ENCODE data around the gene WDR82.

DNA sequence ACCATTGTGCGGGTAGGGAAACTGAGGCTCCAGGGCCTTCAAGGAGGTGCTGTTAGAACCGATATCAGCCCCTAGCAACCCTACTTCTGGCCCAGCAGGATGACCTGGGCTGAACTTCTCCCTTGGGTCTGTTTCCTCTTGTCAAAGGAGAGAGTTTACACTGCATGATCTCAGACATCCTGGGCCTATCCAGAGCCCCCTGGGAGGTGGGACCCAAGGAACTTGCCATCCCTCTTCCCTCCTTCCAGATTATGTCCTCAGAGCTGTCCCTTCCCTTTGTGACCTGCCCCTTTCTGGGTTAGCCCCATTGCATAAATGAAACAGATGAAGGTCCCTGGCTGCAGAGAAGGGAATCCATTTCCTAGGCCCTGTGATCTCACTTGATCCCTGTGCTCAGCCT lies 25.4 kb upstream of the WDR82 start:
- TF ChIP-seq, protein P1, sequence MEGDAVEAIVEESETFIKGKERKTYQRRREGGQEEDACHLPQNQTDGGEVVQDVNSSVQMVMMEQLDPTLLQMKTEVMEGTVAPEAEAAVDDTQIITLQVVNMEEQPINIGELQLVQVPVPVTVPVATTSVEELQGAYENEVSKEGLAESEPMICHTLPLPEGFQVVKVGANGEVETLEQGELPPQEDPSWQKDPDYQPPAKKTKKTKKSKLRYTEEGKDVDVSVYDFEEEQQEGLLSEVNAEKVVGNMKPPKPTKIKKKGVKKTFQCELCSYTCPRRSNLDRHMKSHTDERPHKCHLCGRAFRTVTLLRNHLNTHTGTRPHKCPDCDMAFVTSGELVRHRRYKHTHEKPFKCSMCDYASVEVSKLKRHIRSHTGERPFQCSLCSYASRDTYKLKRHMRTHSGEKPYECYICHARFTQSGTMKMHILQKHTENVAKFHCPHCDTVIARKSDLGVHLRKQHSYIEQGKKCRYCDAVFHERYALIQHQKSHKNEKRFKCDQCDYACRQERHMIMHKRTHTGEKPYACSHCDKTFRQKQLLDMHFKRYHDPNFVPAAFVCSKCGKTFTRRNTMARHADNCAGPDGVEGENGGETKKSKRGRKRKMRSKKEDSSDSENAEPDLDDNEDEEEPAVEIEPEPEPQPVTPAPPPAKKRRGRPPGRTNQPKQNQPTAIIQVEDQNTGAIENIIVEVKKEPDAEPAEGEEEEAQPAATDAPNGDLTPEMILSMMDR (IDR thresholded peaks at IDR 0.05), result no peak
- no peak for TF ChIP-seq POLR2A (IDR thresholded peaks at IDR 0.05)

All from Peyer's patch (tissue), 4 donors.